K562 (cell line): ENCODE results near the gene NOD2. TPM values are rescaled to one million over a fixed set of nuclear protein-coding genes. Genes with fewer than 3 reads are reported as not detected.

Source experiments
- CHD1 ChIP-seq: fragments of 200-600 bp; sonication (generic); IDR thresholded peaks from one replicate; pipeline ENCODE4 v1.6.1; 2012; ENCODE audit warnings: mild to moderate bottlenecking, moderate library complexity, low read length, inconsistent platforms
- FIP1L1 ChIP-seq: fragments of 200-400 bp; formaldehyde crosslinking; IDR thresholded peaks from 2 replicates; pipeline ENCODE4 v1.6.1; 2018; ENCODE audit warnings: mild to moderate bottlenecking, low read depth, low read length; ENCODE audit not compliant: poor library complexity, severe bottlenecking
- GTF2A2 ChIP-seq: IDR thresholded peaks from 2 replicates; pipeline ENCODE4 v1.6.1; 2016; ENCODE audit warnings: mild to moderate bottlenecking, missing genetic modification characterization, missing compliant biosample characterization
- MIER1 ChIP-seq: fragments of 450-650 bp; IDR thresholded peaks from 2 replicates; pipeline ENCODE4 v1.6.1; 2016; ENCODE audit warnings: antibody characterized with exemption, mild to moderate bottlenecking, low read depth
- REST ChIP-seq, 2 experiments: fragments of 450-650 bp; formaldehyde crosslinking in 1 of 2; IDR thresholded peaks; 2 replicates each; pipeline versions ENCODE4 v1.4.0 to v1.6.1; 2014 to 2020; ENCODE audit warnings: mild to moderate bottlenecking in 2 of 2, borderline replicate concordance in 1 of 2, low read depth in 1 of 2
- USF2 ChIP-seq: sonication (generic); formaldehyde crosslinking; IDR thresholded peaks from 2 replicates; pipeline ENCODE4 v1.5.0; 2020; ENCODE audit warnings: missing genetic modification reagents
- ZFP91 ChIP-seq: sonication (generic); formaldehyde crosslinking; IDR thresholded peaks from 2 replicates; pipeline ENCODE4 v1.8.0; 2022; ENCODE audit warnings: mild to moderate bottlenecking, missing genetic modification reagents
- ZHX1 ChIP-seq: fragments of 150-350 bp; conservative IDR thresholded peaks from 2 replicates; pipeline ENCODE4 v1.6.1; 2014; ENCODE audit warnings: low read length
- polyA plus RNA-seq, 8 experiments: library from polyadenylated mRNA; depleted of rRNA in 4 of 8; stranded (reverse) in 5 of 8; unstranded in 3 of 8; fragments of >200 nt; fragmentation: Nextera tagmentation in 2 of 8; fragmentation: Illumina TruSeq in 1 of 8; extraction: Ambion mirVana in 2 of 8; extraction: Trizol in 1 of 8; gene quantifications; 2 replicates each; pipeline versions ENCODE4 v1.2.1 to v1.2.3, GENCODE V29; 2011 to 2014; ENCODE audit warnings: inconsistent platforms in 1 of 8, missing spikeins in 1 of 8
- total RNA-seq, 7 experiments: library from RNA; depleted of rRNA in 6 of 7; stranded (reverse); fragments of >200 nt in 6 of 7; fragmentation: Illumina TruSeq in 2 of 7; extraction: Trizol in 2 of 7; gene quantifications; 2 replicates each; pipeline versions ENCODE4 v1.2.1 to v1.2.3, GENCODE V29; 2011 to 2021; ENCODE audit warnings: low replicate concordance in 1 of 7

The NOD2 gene
- total and polyA plus RNA-seq, 9 of the 15 experiments (the other 6 are each of a cell fraction or from before 2014, with no cell fraction given) = 0.04 TPM; not detected in 8

GRCh38 chr16:50702725-50703124, 9.3 kb downstream of the NOD2 start (continued):
- TF ChIP-seq REST (IDR thresholded peaks at IDR 0.05; ENCODE audit: borderline replicate concordance) (no peak), REST (CRISPR knock-in tag; IDR thresholded peaks at IDR 0.05; ENCODE audit: low read depth) (no peak), ZHX1 (no peak), GTF2A2 (tag) (no peak), MIER1 (no peak), FIP1L1 (no peak), USF2 (CRISPR knock-in tag) (no peak), ZFP91 (CRISPR knock-in tag) (no peak), CHD1 (no peak)
